ENCODE measurements around the gene PREX1.

Gene PREX1

GRCh38 chr20:48681873-48682426, 145.8 kb downstream of the PREX1 start:
- no peak for DNase-seq (ENCODE audit: low read depth)

GRCh38 chr20:48681201-48681872, 146.5 kb downstream of the PREX1 start:
- no peak for DNase-seq (ENCODE audit: low read depth)

- no peak for DNase-seq (ENCODE audit: low read depth)
Observed at GRCh38 chr20:48680650-48681049, 147.1 kb downstream of the PREX1 start.

- no peak for DNase-seq (ENCODE audit: low read depth)
Observed at GRCh38 chr20:48679599-48679998, 148.2 kb downstream of the PREX1 start.

GRCh38 chr20:48679011-48679410, 148.8 kb downstream of the PREX1 start:
- no peak for DNase-seq (ENCODE audit: low read depth)

GRCh38 chr20:48678421-48678820, 149.4 kb downstream of the PREX1 start:
- DNase-seq (ENCODE audit: low read depth), result no peak

GRCh38 chr20:48676795-48677460, 150.9 kb downstream of the PREX1 start:
- no peak for DNase-seq (ENCODE audit: low read depth)

GRCh38 chr20:48676125-48676524, 151.7 kb downstream of the PREX1 start:
- DNase-seq (ENCODE audit: low read depth), result no peak

GRCh38 chr20:48674461-48674860, 153.3 kb downstream of the PREX1 start:
- no peak for DNase-seq (ENCODE audit: low read depth)

- DNase-seq (ENCODE audit: low read depth), result no peak
Observed at GRCh38 chr20:48673507-48673906, 154.3 kb downstream of the PREX1 start.

- no peak for DNase-seq (ENCODE audit: low read depth)
Observed at GRCh38 chr20:48672324-48672723, 155.5 kb downstream of the PREX1 start.

- no peak for DNase-seq (ENCODE audit: low read depth)
Observed at GRCh38 chr20:48671141-48671540, 156.7 kb downstream of the PREX1 start.

GRCh38 chr20:48669946-48670605, 157.7 kb downstream of the PREX1 start:
- DNase-seq (ENCODE audit: low read depth), result no peak

GRCh38 chr20:48668451-48668946, 159.3 kb downstream of the PREX1 start:
- no peak for DNase-seq (ENCODE audit: low read depth)

- DNase-seq (ENCODE audit: low read depth), result no peak
Observed at GRCh38 chr20:48667889-48668413, 159.8 kb downstream of the PREX1 start.

- DNase-seq (ENCODE audit: low read depth), result no peak
Observed at GRCh38 chr20:48667481-48667880, 160.3 kb downstream of the PREX1 start.

- DNase-seq (ENCODE audit: low read depth), result no peak
Observed at GRCh38 chr20:48665785-48666184, 162.0 kb downstream of the PREX1 start.

GRCh38 chr20:48662711-48663110, 165.1 kb downstream of the PREX1 start:
- no peak for DNase-seq (ENCODE audit: low read depth)

- no peak for DNase-seq (ENCODE audit: low read depth)
Observed at GRCh38 chr20:48661575-48662455, 166.0 kb downstream of the PREX1 start.

GRCh38 chr20:48660788-48661187, 167.0 kb downstream of the PREX1 start:
- no peak for DNase-seq (ENCODE audit: low read depth)

- DNase-seq (ENCODE audit: low read depth), result no peak
Observed at GRCh38 chr20:48659858-48660257, 167.9 kb downstream of the PREX1 start.

GRCh38 chr20:48658505-48658904, 169.3 kb downstream of the PREX1 start:
- no peak for DNase-seq (ENCODE audit: low read depth)
